Caco-2 (cell line): ENCODE measurements around the gene RINT1. TPM values are rescaled to one million over a fixed set of nuclear protein-coding genes. Genes with fewer than 3 reads are reported as not detected.

Source experiments
- BruUV-seq: library from RNA; stranded (reverse); fragments of 400-500 nt; replicated peaks from 2 replicates; lab custom pipeline; 2021; lab: Mats Ljungman, UMichigan
- CTCF ChIA-PET: fragments of 300-600 bp; sonication (Branson Sonifier 250); formaldehyde crosslinking; loops from one replicate; lab custom pipeline; 2022; ENCODE audit warnings: antibody characterized with exemption; lab: Charles Lee
- POLR2A ChIA-PET: fragments of 300-600 bp; sonication (Branson Sonifier 250); formaldehyde crosslinking; loops from one replicate; lab custom pipeline; 2022; ENCODE audit warnings: antibody characterized with exemption; lab: Charles Lee
- DNase-seq, 2 experiments: peaks; one replicate each; pipeline versions ENCODE4 v3.0.0 to v3.0.0-alpha.2; 2020 to 2022
- H3K27me3 ChIP-seq: replicated peaks from 2 replicates; pipeline ENCODE4 v1.6.0; 2011; ENCODE audit warnings: low read length; ENCODE audit not compliant: control insufficient read depth, insufficient read depth
- H3K36me3 ChIP-seq: 2 replicates; pipeline ENCODE4 v1.5.1; 2011; ENCODE audit warnings: low read length; ENCODE audit not compliant: control insufficient read depth, insufficient read depth
- H3K4me1 ChIP-seq: fragments of 250-450 bp; sonication (Bioruptor Pico); 2 replicates; pipeline ENCODE4 v1.5.1; 2020; ENCODE audit warnings: mild to moderate bottlenecking
- H3K4me3 ChIP-seq: 2 replicates; pipeline ENCODE4 v1.5.1; 2011; ENCODE audit warnings: low read depth, mild to moderate bottlenecking, control low read depth, low read length
- H3K9me3 ChIP-seq: fragments of 250-450 bp; sonication (Bioruptor Pico); 2 replicates; pipeline ENCODE4 v1.5.1; 2020; ENCODE audit warnings: mild to moderate bottlenecking, moderate library complexity
- H3K27ac Mint-ChIP-seq: one replicate; pipeline ENCODE4 v1.8.0; 2022; ENCODE audit warnings: mixed read lengths; ENCODE audit not compliant: unreplicated experiment
- H3K27me3 Mint-ChIP-seq: one replicate; pipeline ENCODE4 v1.8.0; 2022; ENCODE audit warnings: mixed read lengths; ENCODE audit not compliant: insufficient read depth, unreplicated experiment
- H3K36me3 Mint-ChIP-seq: one replicate; pipeline ENCODE4 v1.8.0; 2022; ENCODE audit warnings: mild to moderate bottlenecking, mixed read lengths; ENCODE audit not compliant: insufficient read depth, unreplicated experiment
- H3K4me1 Mint-ChIP-seq: one replicate; pipeline ENCODE4 v1.8.0; 2022; ENCODE audit warnings: low read depth, mixed read lengths; ENCODE audit not compliant: unreplicated experiment
- H3K4me3 Mint-ChIP-seq: one replicate; pipeline ENCODE4 v1.8.0; 2022; ENCODE audit warnings: mild to moderate bottlenecking, moderate library complexity, mixed read lengths; ENCODE audit not compliant: unreplicated experiment
- H3K9me3 Mint-ChIP-seq: one replicate; pipeline ENCODE4 v1.8.0; 2022; ENCODE audit warnings: mixed read lengths; ENCODE audit not compliant: unreplicated experiment
- CTCF ChIP-seq, 2 experiments: fragments of 200-600 bp in 1 of 2; IDR thresholded peaks; 1 replicate in 1 of 2; 2 replicates in 1 of 2; pipeline versions ENCODE4 v1.5.1 to v1.8.0; 2011 to 2022; ENCODE audit warnings: antibody characterized with exemption in 1 of 2, control low read depth in 1 of 2, inconsistent platforms in 1 of 2, low read depth in 1 of 2, low read length in 1 of 2, mild to moderate bottlenecking in 1 of 2, moderate library complexity in 1 of 2; ENCODE audit not compliant: insufficient read depth in 1 of 2, severe bottlenecking in 1 of 2, unreplicated experiment in 1 of 2
- intact Hi-C: fragments of 100-400 bp; cut with micrococcal nuclease; formaldehyde crosslinking; loops from one replicate; pipeline ENCODE4 v1.10.0; 2022; ENCODE audit not compliant: unreplicated experiment
- total RNA-seq: library from RNA; stranded (reverse); gene quantifications from 2 replicates; pipeline ENCODE4 v1.2.3, GENCODE V29; 2022

The RINT1 gene
- total RNA-seq, 1 experiment from 2014 or later = 28.0 TPM

- no peak for DNase-seq
- Histone ChIP-seq H3K27me3 (no peaks in the 10 kb centered on the region), H3K4me1 (no peaks in the 10 kb centered on the region), H3K9me3 (no peaks in the 10 kb centered on the region), H3K36me3 (no peaks in the 10 kb centered on the region), H3K4me3 (no peak overlapping the region)
- TF ChIP-seq CTCF (IDR thresholded peaks at IDR 0.05; ENCODE audit: insufficient read depth in 1 of 2, low read depth in 1 of 2, low read length in 1 of 2, severe bottlenecking in 1 of 2, unreplicated experiment in 1 of 2) = no peak
- intact Hi-C loops = no loop called here
- H3K27me3 Mint-ChIP-seq = no peaks in the 10 kb centered on the region
- CTCF ChIA-PET = no interaction called here
- no peak overlapping the region for H3K4me3 Mint-ChIP-seq
- no peaks in the 10 kb centered on the region for H3K36me3 Mint-ChIP-seq
- no TSS peak for BruUV-seq
- POLR2A ChIA-PET = no interaction called here
- no peaks in the 10 kb centered on the region for H3K4me1 Mint-ChIP-seq
- H3K9me3 Mint-ChIP-seq = no peaks in the 10 kb centered on the region
- H3K27ac Mint-ChIP-seq = no peak overlapping the region
Measured at GRCh38 chr7:105610165-105610930, 78.3 kb downstream of the RINT1 start.

- no TSS peak for BruUV-seq
- Histone ChIP-seq H3K4me1 (no peaks in the 10 kb centered on the region), H3K27me3 (no peaks in the 10 kb centered on the region), H3K36me3 (no peaks in the 10 kb centered on the region), H3K4me3 (no peak overlapping the region), H3K9me3 (no peaks in the 10 kb centered on the region)
- Mint-ChIP-seq H3K36me3 (no peaks in the 10 kb centered on the region), H3K4me3 (no peak overlapping the region), H3K27me3 (no peaks in the 10 kb centered on the region), H3K27ac (no peak overlapping the region), H3K4me1 (no peaks in the 10 kb centered on the region), H3K9me3 (no peaks in the 10 kb centered on the region)
- peak in 1 of 2 experiments; percentile 17 for DNase-seq
- CTCF ChIA-PET = no interaction called here
- TF ChIP-seq CTCF (IDR thresholded peaks at IDR 0.05; ENCODE audit: insufficient read depth in 1 of 2, low read depth in 1 of 2, low read length in 1 of 2, severe bottlenecking in 1 of 2, unreplicated experiment in 1 of 2) = no peak
- POLR2A ChIA-PET = no interaction called here
- intact Hi-C loops = no loop called here
Measured at GRCh38 chr7:105611856-105612775, 80.1 kb downstream of the RINT1 start.

- H3K9me3 Mint-ChIP-seq = no peaks in the 10 kb centered on the region
- no peak overlapping the region for H3K27ac Mint-ChIP-seq
- no peak overlapping the region for H3K4me3 Mint-ChIP-seq
- ChIA-PET CTCF (no interaction called here), POLR2A (no interaction called here)
- BruUV-seq = no TSS peak
- H3K4me3 ChIP-seq = no peak overlapping the region
- no peaks in the 10 kb centered on the region for H3K27me3 ChIP-seq
- DNase-seq = no peak
- no peaks in the 10 kb centered on the region for H3K4me1 Mint-ChIP-seq
- H3K36me3 ChIP-seq = no peaks in the 10 kb centered on the region
- H3K4me1 ChIP-seq = no peaks in the 10 kb centered on the region
- no peak for TF ChIP-seq CTCF (IDR thresholded peaks at IDR 0.05; ENCODE audit: insufficient read depth in 1 of 2, low read depth in 1 of 2, low read length in 1 of 2, severe bottlenecking in 1 of 2, unreplicated experiment in 1 of 2)
- H3K36me3 Mint-ChIP-seq = peaks cover under 1% of the 10 kb centered on the region
- H3K27me3 Mint-ChIP-seq = no peaks in the 10 kb centered on the region
- intact Hi-C loops = no loop called here
- no peaks in the 10 kb centered on the region for H3K9me3 ChIP-seq
Measured at GRCh38 chr7:105612806-105613205, 80.8 kb downstream of the RINT1 start.
